GM12878 (cell line): ENCODE measurements around the gene CYP46A1. TPM values are rescaled to one million over a fixed set of nuclear protein-coding genes. Genes with fewer than 3 reads are reported as not detected.

Source experiments
- ATAC-seq: fragments of 200-7000 bp; cut with Tn5 transposase; 3 replicates; pipeline ENCODE4 v1.9.1; 2020; ENCODE audit warnings: mild to moderate bottlenecking, moderate library complexity
- BruUV-seq: library from RNA; stranded (reverse); fragments of 400-500 nt; replicated peaks from 2 replicates; lab custom pipeline; 2021; lab: Mats Ljungman, UMichigan
- CTCF ChIA-PET: fragments of 300-600 bp; sonication (Branson Sonifier 250); formaldehyde crosslinking; extraction: SDS; loops from one replicate; lab custom pipeline; 2021; ENCODE audit warnings: inconsistent platforms; lab: Yijun Ruan, JAX
- POLR2A ChIA-PET: fragments of 350-600 bp; formaldehyde crosslinking; extraction: SDS; loops from one replicate; lab custom pipeline; 2021; ENCODE audit warnings: inconsistent platforms; lab: Charles Lee
- RAD21 ChIA-PET: fragments of 300-600 bp; sonication (Branson Sonifier 250); formaldehyde crosslinking; loops from one replicate; lab custom pipeline; 2023; ENCODE audit warnings: antibody characterized with exemption; ENCODE audit not compliant: unreplicated experiment; lab: Charles Lee
- SMC1A ChIA-PET: fragments of 300-600 bp; sonication (Branson Sonifier 250); formaldehyde crosslinking; loops from one replicate; lab custom pipeline; 2023; ENCODE audit not compliant: unreplicated experiment, uncharacterized antibody; lab: Charles Lee
- DNase-seq: peaks from one replicate; pipeline ENCODE4 v3.0.0-alpha.2; 2011; ENCODE audit warnings: low read depth, low spot score
- FAIRE-seq: peaks from 3 replicates; lab custom pipeline; 2011; peaks lifted over from hg19 to GRCh38; lab: Jason Lieb, UNC
- H2AFZ ChIP-seq: 2 replicates; pipeline ENCODE4 v1.6.0; 2011; ENCODE audit warnings: low read depth, low read length, control low read depth; ENCODE audit not compliant: control insufficient read depth
- H3K27ac ChIP-seq: 2 replicates; pipeline ENCODE4 v1.5.1; 2011; ENCODE audit warnings: control low read depth; ENCODE audit not compliant: control insufficient read depth, insufficient read depth
- H3K27me3 ChIP-seq, 2 experiments: replicated peaks in 1 of 2; 2 replicates each; pipeline versions ENCODE4 v1.6.0 to v1.6.1; 2011; ENCODE audit warnings: low read length in 1 of 2; ENCODE audit not compliant: control insufficient read depth in 2 of 2, insufficient read depth in 2 of 2
- H3K36me3 ChIP-seq, 2 experiments: 2 replicates each; pipeline ENCODE4 v1.5.1; 2011; ENCODE audit warnings: low read length in 1 of 2; ENCODE audit not compliant: control insufficient read depth in 2 of 2, insufficient read depth in 2 of 2
- H3K4me1 ChIP-seq: 2 replicates; pipeline ENCODE4 v1.6.1; 2011; ENCODE audit warnings: mild to moderate bottlenecking, low read length, moderate library complexity, mixed read lengths; ENCODE audit not compliant: control insufficient read depth, insufficient read depth
- H3K4me2 ChIP-seq: 2 replicates; pipeline ENCODE4 v1.6.0; 2011; ENCODE audit warnings: control low read depth; ENCODE audit not compliant: control insufficient read depth, insufficient read depth
- H3K4me3 ChIP-seq: fragments of 200-600 bp; sonication (generic); 2 replicates; pipeline ENCODE4 v1.5.1; 2016
- H3K79me2 ChIP-seq: 2 replicates; pipeline ENCODE4 v1.6.0; 2011; ENCODE audit warnings: low read length; ENCODE audit not compliant: control insufficient read depth, insufficient read depth
- H3K9ac ChIP-seq: 2 replicates; pipeline ENCODE4 v1.8.0; 2011; ENCODE audit warnings: low read length, control low read depth, mixed read lengths; ENCODE audit not compliant: control insufficient read depth, insufficient read depth
- H3K9me3 ChIP-seq: replicated peaks from 3 replicates; pipeline ENCODE4 v1.5.1; 2011; ENCODE audit warnings: mild to moderate bottlenecking, low read length; ENCODE audit not compliant: control insufficient read depth, insufficient read depth
- H4K20me1 ChIP-seq: 2 replicates; pipeline ENCODE4 v1.6.0; 2011; ENCODE audit not compliant: control insufficient read depth, insufficient read depth
- BHLHE40 ChIP-seq, 2 experiments: fragments of 450-650 bp in 1 of 2; IDR thresholded peaks; 2 replicates each; pipeline ENCODE4 v1.6.1; 2011 to 2017; ENCODE audit warnings: low read depth in 2 of 2, borderline replicate concordance in 1 of 2, improper control_type of control experiment in 1 of 2, low read length in 1 of 2, mild to moderate bottlenecking in 1 of 2
- ESRRA ChIP-seq: IDR thresholded peaks from 2 replicates; pipeline ENCODE4 v1.6.1; 2012; ENCODE audit warnings: mild to moderate bottlenecking, low read length, improper control_type of control experiment
- GABPA ChIP-seq: IDR thresholded peaks from 2 replicates; pipeline ENCODE4 v1.6.1; 2014; ENCODE audit warnings: antibody characterized with exemption, low read depth, mild to moderate bottlenecking, inconsistent platforms
- HCFC1 ChIP-seq: fragments of 150-350 bp; IDR thresholded peaks from 2 replicates; pipeline ENCODE4 v1.6.1; 2014; ENCODE audit warnings: low read length
- HDAC2 ChIP-seq: fragments of 200-600 bp; sonication (generic); IDR thresholded peaks from 2 replicates; pipeline ENCODE4 v1.6.1; 2017
- IRF4 ChIP-seq: IDR thresholded peaks from 2 replicates; pipeline ENCODE4 v1.6.1; 2011; ENCODE audit warnings: low read depth, low read length
- KDM1A ChIP-seq: fragments of 200-600 bp; sonication (generic); IDR thresholded peaks from 2 replicates; pipeline ENCODE4 v1.6.1; 2016; ENCODE audit warnings: borderline replicate concordance
- MTA3 ChIP-seq: IDR thresholded peaks from 2 replicates; pipeline ENCODE4 v1.6.1; 2012; ENCODE audit warnings: low read length, inconsistent platforms, borderline replicate concordance
- MXI1 ChIP-seq: fragments of 150-350 bp; IDR thresholded peaks from 2 replicates; pipeline ENCODE4 v1.6.1; 2011; ENCODE audit warnings: low read depth, mild to moderate bottlenecking, inconsistent platforms, low read length, improper control_type of control experiment
- NFYA ChIP-seq: IDR thresholded peaks from 2 replicates; pipeline ENCODE4 v1.6.1; 2011; ENCODE audit warnings: low read depth, mild to moderate bottlenecking, low read length, improper control_type of control experiment, borderline replicate concordance
- NFYB ChIP-seq: IDR thresholded peaks from 2 replicates; pipeline ENCODE4 v1.6.1; 2011; ENCODE audit warnings: low read depth, mild to moderate bottlenecking, low read length, improper control_type of control experiment, moderate library complexity; ENCODE audit not compliant: insufficient read depth
- POLR2AphosphoS5 ChIP-seq: IDR thresholded peaks from 2 replicates; pipeline ENCODE4 v1.6.1; 2011; ENCODE audit warnings: mild to moderate bottlenecking, low read length, inconsistent platforms
- SMC3 ChIP-seq: IDR thresholded peaks from 2 replicates; pipeline ENCODE4 v1.6.1; 2011; ENCODE audit warnings: low read length, improper control_type of control experiment, borderline replicate concordance
- SUPT20H ChIP-seq: IDR thresholded peaks from 2 replicates; pipeline ENCODE4 v1.6.1; 2011; ENCODE audit warnings: low read depth, mild to moderate bottlenecking, low read length, moderate library complexity, borderline replicate concordance; ENCODE audit not compliant: control insufficient read depth
- TCF3 ChIP-seq: IDR thresholded peaks from 2 replicates; pipeline ENCODE4 v1.6.1; 2012; ENCODE audit warnings: low read depth, mild to moderate bottlenecking, low read length, borderline replicate concordance; ENCODE audit not compliant: insufficient read depth
- USF1 ChIP-seq: IDR thresholded peaks from 2 replicates; pipeline ENCODE4 v1.6.1; 2011; ENCODE audit warnings: borderline replicate concordance, low read depth, mild to moderate bottlenecking, moderate library complexity, mixed read lengths, low read length; ENCODE audit not compliant: insufficient read depth; ENCODE audit errors: extremely low read length
- whole genome bisulfite sequencing: methylation state at CpG from one replicate; pipeline ENCODE4 v1.1.6; 2016; ENCODE audit warnings: low lambda C conversion rate; ENCODE audit not compliant: insufficient replicate concordance, insufficient coverage; ENCODE audit errors: missing lambda C conversion rate; 5-methylcytosine and 5-hydroxymethylcytosine counted together
- in situ Hi-C: fragments of 300-500 bp; cut with MboI; formaldehyde crosslinking; loops from 9 replicates; pipeline ENCODE4 v1.14.3; 2018; ENCODE audit warnings: mixed read lengths
- intact Hi-C: fragments of 100-400 bp; cut with micrococcal nuclease; formaldehyde crosslinking; loops from one replicate; pipeline ENCODE4 v1.14.2; 2022; ENCODE audit not compliant: unreplicated experiment
- polyA plus RNA-seq, 11 experiments: library from polyadenylated mRNA; depleted of rRNA in 4 of 11; unstranded in 6 of 11; stranded (reverse) in 5 of 11; fragments of >200 nt; fragmentation: Nextera tagmentation in 4 of 11; fragmentation: Illumina TruSeq in 1 of 11; extraction: Ambion mirVana in 4 of 11; extraction: Trizol in 1 of 11; gene quantifications; 1 replicate in 1 of 11; 2 replicates in 10 of 11; pipeline versions ENCODE4 v1.2.1 to v1.2.3, GENCODE V29; 2011 to 2016; ENCODE audit warnings: inconsistent platforms in 2 of 11, missing spikeins in 2 of 11, low read depth in 1 of 11
- total RNA-seq, 4 experiments: library from RNA; depleted of rRNA in 3 of 4; stranded (reverse); fragments of >200 nt in 3 of 4; fragmentation: Illumina TruSeq in 1 of 4; extraction: Trizol in 1 of 4; gene quantifications; 2 replicates each; pipeline versions ENCODE4 v1.2.1 to v1.2.3, GENCODE V29; 2013 to 2021
- TF ChIP-seq, protein P1 (sequence below): fragments of 150-350 bp; IDR thresholded peaks from 2 replicates; pipeline ENCODE4 v1.6.1; 2014; ENCODE audit warnings: mild to moderate bottlenecking, low read depth, low read length

CYP46A1 gene
- total and polyA plus RNA-seq, 10 of the 15 experiments (the other 5 are each of a cell fraction or from before 2014, with no cell fraction given), result 0.04 to 0.11 TPM; not detected in 8

DNA sequence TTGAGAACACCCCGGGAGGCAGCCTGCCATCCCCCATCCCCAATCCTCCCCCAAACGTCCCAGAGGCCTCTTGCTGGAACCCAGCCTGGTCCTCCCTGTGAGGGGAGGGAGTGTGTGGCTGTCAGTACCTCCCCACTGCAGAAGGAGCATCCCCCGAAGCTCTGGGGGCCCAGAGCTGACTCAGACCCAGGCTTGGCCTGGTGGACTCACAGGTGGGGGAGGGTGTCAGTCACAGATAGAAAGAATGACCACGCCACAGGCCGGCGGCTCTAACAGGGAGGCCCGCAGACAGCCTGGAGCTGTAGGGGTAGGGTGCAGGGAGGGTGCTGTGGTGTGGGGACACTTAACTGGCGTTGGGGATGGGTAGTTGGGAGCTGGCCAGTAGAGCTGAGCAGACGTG is 33.9 kb upstream of the CYP46A1 start (continued):
- TF ChIP-seq, protein P1, sequence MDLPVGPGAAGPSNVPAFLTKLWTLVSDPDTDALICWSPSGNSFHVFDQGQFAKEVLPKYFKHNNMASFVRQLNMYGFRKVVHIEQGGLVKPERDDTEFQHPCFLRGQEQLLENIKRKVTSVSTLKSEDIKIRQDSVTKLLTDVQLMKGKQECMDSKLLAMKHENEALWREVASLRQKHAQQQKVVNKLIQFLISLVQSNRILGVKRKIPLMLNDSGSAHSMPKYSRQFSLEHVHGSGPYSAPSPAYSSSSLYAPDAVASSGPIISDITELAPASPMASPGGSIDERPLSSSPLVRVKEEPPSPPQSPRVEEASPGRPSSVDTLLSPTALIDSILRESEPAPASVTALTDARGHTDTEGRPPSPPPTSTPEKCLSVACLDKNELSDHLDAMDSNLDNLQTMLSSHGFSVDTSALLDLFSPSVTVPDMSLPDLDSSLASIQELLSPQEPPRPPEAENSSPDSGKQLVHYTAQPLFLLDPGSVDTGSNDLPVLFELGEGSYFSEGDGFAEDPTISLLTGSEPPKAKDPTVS, result no peak
- TF ChIP-seq HCFC1 (no peak), NFYB (no peak)

DNA sequence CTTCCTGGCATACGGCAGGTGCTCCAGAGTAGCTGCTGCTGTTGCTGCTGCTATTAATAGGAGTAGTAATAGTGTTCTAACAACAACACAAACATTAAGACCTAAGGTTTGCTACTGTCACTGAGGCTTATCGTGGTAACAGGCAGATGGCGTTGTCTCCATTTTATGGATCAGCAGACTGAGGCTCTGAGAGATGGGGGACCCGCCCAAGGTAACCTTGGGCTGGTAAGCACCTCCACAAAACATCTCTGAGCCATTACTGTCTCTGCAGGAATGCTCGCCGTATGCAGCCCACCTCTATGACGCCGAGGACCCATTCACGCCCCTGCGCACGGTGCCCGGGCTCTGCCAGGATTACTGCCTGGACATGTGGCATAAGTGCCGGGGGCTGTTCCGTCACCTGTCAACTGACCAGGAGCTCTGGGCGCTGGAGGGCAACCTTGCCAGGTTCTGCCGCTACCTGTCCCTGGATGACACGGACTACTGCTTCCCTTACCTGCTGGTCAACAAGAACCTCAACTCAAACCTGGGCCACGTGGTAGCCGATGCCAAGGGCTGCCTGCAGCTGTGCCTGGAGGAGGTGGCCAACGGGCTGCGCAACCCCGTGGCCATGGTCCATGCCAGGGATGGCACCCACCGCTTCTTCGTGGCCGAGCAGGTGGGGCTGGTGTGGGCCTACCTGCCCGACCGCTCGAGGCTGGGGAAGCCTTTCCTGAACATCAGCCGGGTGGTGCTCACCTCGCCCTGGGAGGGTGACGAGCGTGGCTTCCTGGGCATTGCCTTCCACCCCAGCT is 31.9 kb upstream of the CYP46A1 start:
- ChIA-PET RAD21 (no interaction called here), CTCF (no interaction called here), SMC1A (no interaction called here), POLR2A (no interaction called here)
- FAIRE-seq, result no peak
- Histone ChIP-seq H2AFZ (no peak overlapping the region), H3K9me3 (no peaks in the 10 kb centered on the region; the same call in 2 of the 3 replicates), H3K27me3 (no peaks in the 10 kb centered on the region; a peak in 2 of 4 replicates), H3K9ac (no peak overlapping the region), H3K4me3 (no peak overlapping the region), H4K20me1 (no peaks in the 10 kb centered on the region), H3K36me3 (no peaks in the 10 kb centered on the region), H3K79me2 (no peaks in the 10 kb centered on the region), H3K4me2 (no peak overlapping the region), H3K4me1 (no peaks in the 10 kb centered on the region), H3K27ac (no peak overlapping the region)
- ATAC-seq, result no peak
- WGBS, result 59% methylated on average over 32 of the region's 32 CpGs
- intact Hi-C loops, result no loop called here
- no TSS peak for BruUV-seq
- TF ChIP-seq KDM1A (no peak), USF1 (no peak), TCF3 (no peak), ESRRA (no peak), POLR2AphosphoS5 (no peak), MXI1 (no peak), IRF4 (no peak), NFYA (no peak), SMC3 (no peak), GABPA (no peak), HDAC2 (no peak), SUPT20H (no peak), BHLHE40 (IDR thresholded peaks at IDR 0.05; ENCODE audit: borderline replicate concordance in 1 of 2, low read depth in 2 of 2, low read length in 1 of 2) (no peak), MTA3 (no peak)
- in situ Hi-C loops, result no loop called here
- no peak for DNase-seq
